Uterus (tissue), 4 donors: ENCODE results near the gene KATNIP. TPM values are rescaled to one million over a fixed set of nuclear protein-coding genes. Genes with fewer than 3 reads are reported as not detected.

Experiments used
- DNase-seq, 2 donors: peaks; one replicate each; pipeline ENCODE4 v3.0.0-alpha.2; 2019 to 2020
- H3K27ac ChIP-seq, 2 donors: fragments of 200-600 bp; sonication (generic); 1 replicate in 1 of 2; 2 replicates in 1 of 2; pipeline ENCODE4 v1.5.1; 2016 to 2018
- H3K27me3 ChIP-seq, 2 donors: fragments of 200-600 bp; sonication (generic); one replicate each; pipeline ENCODE4 v1.5.1; 2018 to 2019; ENCODE audit warnings: control low read depth in 1 of 2
- H3K36me3 ChIP-seq, 2 donors: fragments of 200-600 bp; sonication (generic); one replicate each; pipeline ENCODE4 v1.5.1; 2019; ENCODE audit warnings: control low read depth in 1 of 2
- H3K4me1 ChIP-seq, 2 donors: fragments of 200-600 bp; sonication (generic); one replicate each; pipeline ENCODE4 v1.5.1; 2018 to 2019; ENCODE audit warnings: control low read depth in 1 of 2
- H3K4me3 ChIP-seq, 2 donors: fragments of 200-600 bp; sonication (generic); 1 replicate in 1 of 2; 2 replicates in 1 of 2; pipeline ENCODE4 v1.5.1; 2018 to 2019; ENCODE audit warnings: mild to moderate bottlenecking in 1 of 2
- H3K9me3 ChIP-seq, 2 donors: fragments of 200-600 bp; sonication (generic); one replicate each; pipeline ENCODE4 v1.5.1; 2019; ENCODE audit warnings: control low read depth in 1 of 2
- POLR2A ChIP-seq, 2 donors: fragments of 450-650 bp; IDR thresholded peaks; one replicate each; pipeline ENCODE4 v1.6.1; 2016; ENCODE audit warnings: antibody characterized with exemption in 2 of 2, mild to moderate bottlenecking in 1 of 2, moderate library complexity in 1 of 2
- intact Hi-C: fragments of 100-400 bp; cut with DNase I; formaldehyde crosslinking; loops from one replicate; pipeline ENCODE4 v1.15.1; 2023; ENCODE audit warnings: low total_unique reads
- total RNA-seq, 4 donors: library from RNA; depleted of rRNA in 3 of 4; stranded (reverse); fragments of >200 nt in 3 of 4; gene quantifications; one replicate each; pipeline versions ENCODE4 v1.1.0 to v1.2.4, GENCODE V29; 2014 to 2023
- TF ChIP-seq, protein P1 (sequence below), 4 experiments: fragments of 200-600 bp in 2 of 4; fragments of 450-650 bp in 2 of 4; sonication (generic) in 2 of 4; IDR thresholded peaks; one replicate each; pipeline ENCODE4 v1.5.1; 2016 to 2019; ENCODE audit warnings: antibody characterized with exemption in 4 of 4, mild to moderate bottlenecking in 2 of 4, moderate library complexity in 1 of 4
- donor health status: DM: yes; HTN: yes; CAD: no.

Gene KATNIP
- 10 to 100 TPM; 12.1 to 42.6 (median 23.7) TPM for total RNA-seq

DNA sequence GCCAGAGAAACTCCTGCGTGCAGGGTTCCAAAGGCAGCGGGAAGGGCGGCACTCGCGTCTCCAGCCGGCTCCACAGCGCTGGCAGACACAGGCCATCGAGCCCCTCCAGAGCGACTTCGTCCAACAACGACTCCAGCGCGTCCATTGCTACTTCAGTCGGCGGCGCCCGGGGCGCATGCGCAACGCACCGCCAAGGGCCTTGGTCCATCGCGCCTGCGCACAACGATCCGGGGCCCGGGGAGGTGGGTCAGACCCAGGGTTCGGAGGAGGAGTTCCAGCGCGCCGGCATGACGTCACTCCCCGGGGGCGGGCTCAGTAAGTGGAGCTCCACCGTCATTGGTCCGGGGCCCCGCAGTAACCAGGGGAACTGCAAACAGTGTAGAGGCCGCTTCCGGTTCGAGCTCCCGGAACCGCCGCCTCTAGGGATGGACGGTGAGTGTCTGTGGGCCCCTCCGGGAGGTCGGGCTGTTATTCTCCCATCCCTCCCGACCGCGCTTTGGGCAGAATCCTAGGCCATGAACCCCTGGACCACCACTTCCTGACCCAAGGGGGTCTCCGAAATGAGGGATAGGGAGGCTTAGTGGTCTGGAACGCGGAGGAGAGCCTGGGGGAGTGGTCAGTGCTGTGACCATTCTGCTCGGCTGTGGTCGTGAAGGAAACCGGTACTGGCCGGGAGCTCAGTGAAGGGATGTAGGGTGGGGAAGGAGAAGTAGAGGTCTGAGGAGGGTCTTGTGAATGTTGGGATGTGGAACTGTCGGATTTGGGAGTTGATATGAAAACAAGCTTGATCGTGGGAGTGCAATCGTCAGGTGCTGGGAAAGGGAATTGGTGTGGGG, at the start of gene KATNIP, which contains the start of gene GTF3C1:
KATNIP (plus strand) TSS at position 399 of the 836 bp plus-strand sequence; CDS start at position 426, 27 bp downstream.
GTF3C1 (minus strand) TSS at position 168 of the 836 bp plus-strand sequence; CDS start at position 145, 23 bp downstream.
- DNase-seq = peak; percentile 100
- no peaks in the 10 kb centered on the region for H3K9me3 ChIP-seq
- peak; percentile 76 to 81 for TF ChIP-seq POLR2A (IDR thresholded peaks at IDR 0.05)
- TF ChIP-seq, protein P1, sequence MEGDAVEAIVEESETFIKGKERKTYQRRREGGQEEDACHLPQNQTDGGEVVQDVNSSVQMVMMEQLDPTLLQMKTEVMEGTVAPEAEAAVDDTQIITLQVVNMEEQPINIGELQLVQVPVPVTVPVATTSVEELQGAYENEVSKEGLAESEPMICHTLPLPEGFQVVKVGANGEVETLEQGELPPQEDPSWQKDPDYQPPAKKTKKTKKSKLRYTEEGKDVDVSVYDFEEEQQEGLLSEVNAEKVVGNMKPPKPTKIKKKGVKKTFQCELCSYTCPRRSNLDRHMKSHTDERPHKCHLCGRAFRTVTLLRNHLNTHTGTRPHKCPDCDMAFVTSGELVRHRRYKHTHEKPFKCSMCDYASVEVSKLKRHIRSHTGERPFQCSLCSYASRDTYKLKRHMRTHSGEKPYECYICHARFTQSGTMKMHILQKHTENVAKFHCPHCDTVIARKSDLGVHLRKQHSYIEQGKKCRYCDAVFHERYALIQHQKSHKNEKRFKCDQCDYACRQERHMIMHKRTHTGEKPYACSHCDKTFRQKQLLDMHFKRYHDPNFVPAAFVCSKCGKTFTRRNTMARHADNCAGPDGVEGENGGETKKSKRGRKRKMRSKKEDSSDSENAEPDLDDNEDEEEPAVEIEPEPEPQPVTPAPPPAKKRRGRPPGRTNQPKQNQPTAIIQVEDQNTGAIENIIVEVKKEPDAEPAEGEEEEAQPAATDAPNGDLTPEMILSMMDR (IDR thresholded peaks at IDR 0.05) = peak in 1 of 4 experiments; percentile 6
- peaks cover 3 to 18% of the 10 kb centered on the region in 2 donors for H3K4me1 ChIP-seq
- intact Hi-C loops = no loop called here
- H3K4me3 ChIP-seq = peak within 1 kb of the TSS; percentile 71 to 74
- peak within 1 kb of the TSS; percentile 76 to 83 for H3K27ac ChIP-seq
- H3K27me3 ChIP-seq = no peaks in the 10 kb centered on the region
- H3K36me3 ChIP-seq = no peaks in the 10 kb centered on the region

DNA sequence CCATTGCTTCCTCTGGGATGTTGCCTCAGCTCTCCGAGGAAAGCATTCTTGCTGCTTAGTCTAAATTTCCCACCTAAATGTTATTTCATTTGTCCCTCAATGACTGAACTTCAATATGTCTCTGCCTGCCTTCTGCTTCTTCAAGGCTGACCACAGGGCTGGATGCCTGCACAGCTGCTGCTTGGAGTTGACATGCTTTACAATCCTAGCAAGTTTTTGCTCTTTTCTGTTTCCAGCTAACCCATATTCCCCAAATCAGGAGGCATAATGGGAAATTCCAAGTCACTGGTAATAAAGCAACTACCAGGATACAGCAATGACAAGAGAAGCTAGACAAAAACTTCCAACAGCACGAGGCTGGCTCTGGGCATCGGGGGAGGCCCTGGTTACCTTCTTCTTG, 49.1 kb upstream of the KATNIP start:
- Histone ChIP-seq H3K27ac (no peak overlapping the region), H3K36me3 (no peaks in the 10 kb centered on the region), H3K27me3 (no peaks in the 10 kb centered on the region), H3K9me3 (no peaks in the 10 kb centered on the region), H3K4me3 (no peak overlapping the region), H3K4me1 (no peaks in the 10 kb centered on the region)
- intact Hi-C loops = no loop called here
- DNase-seq = no peak
- TF ChIP-seq POLR2A (IDR thresholded peaks at IDR 0.05) = no peak
- TF ChIP-seq, protein P1 (IDR thresholded peaks at IDR 0.05) = no peak

DNA sequence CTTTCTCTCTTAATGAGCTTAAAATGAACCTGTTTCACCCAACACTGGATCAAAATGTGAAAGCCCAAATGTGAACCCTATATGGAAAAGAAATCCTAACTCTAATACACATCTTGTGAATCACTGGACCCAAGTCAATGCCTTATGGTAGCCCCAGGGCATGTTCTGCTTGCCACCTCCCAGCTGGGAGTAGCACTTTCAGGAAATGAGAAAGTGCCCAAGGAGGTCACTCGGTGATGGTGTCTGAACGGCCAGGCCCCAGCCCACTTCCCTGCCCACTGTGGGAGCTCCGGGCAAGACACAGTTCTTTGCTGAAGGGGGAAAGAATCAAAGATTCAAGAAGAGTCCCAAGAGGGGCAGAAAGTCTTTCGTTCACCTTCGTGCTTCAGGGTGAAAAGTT, 46.3 kb upstream of the KATNIP start:
- intact Hi-C loops = no loop called here
- TF ChIP-seq, protein P1 (IDR thresholded peaks at IDR 0.05) = no peak
- TF ChIP-seq POLR2A (IDR thresholded peaks at IDR 0.05) = no peak
- no peaks in the 10 kb centered on the region for H3K27me3 ChIP-seq

DNA sequence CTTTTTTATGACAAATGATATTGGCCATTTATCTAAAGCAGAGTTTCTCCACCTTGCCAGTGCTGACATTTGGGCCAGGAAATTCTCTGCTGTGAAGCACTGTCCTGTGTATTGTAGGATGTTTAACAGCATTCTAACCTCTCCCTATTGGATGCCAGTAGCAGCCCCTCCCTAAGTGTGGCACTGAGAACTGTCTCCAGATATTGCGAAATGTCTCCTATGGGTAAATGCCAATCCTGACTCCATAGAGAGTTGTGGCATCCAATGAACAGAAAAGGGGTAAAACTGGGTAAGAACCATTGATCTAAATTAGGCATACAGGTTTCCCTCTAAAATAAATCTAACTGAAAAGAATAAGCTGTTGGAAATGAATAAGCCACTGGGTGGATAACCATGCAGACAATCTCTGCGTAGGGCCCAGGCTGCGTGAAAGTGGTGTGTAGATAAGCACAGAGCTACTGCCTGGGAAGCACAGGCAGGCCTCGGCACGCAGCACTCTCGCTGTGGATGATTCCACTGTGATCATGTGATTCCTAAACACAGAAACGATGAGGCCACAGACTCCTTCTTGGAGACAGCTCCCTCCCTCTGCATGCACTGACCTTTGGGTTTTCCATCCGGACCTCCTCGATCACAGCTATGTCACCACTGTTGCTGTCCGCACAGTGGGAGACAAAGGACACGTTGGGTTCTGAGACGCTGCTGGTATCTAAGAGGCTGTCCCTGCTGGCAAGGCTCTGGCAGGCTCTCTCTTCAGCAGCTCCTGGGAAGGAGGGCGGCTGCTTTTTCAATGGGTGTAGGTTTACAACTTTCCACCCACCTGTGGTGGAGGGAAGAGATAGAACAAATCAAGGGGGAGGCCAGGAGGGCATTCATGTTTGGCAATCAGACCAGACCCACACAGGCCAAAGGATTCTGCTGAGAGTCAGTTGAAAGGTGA, 44.4 kb upstream of the KATNIP start:
- DNase-seq = no peak
- Histone ChIP-seq H3K4me3 (no peak overlapping the region), H3K36me3 (no peaks in the 10 kb centered on the region), H3K9me3 (no peaks in the 10 kb centered on the region), H3K4me1 (no peaks in the 10 kb centered on the region), H3K27ac (no peak overlapping the region), H3K27me3 (no peaks in the 10 kb centered on the region)
- TF ChIP-seq, protein P1 (IDR thresholded peaks at IDR 0.05) = no peak
- TF ChIP-seq POLR2A (IDR thresholded peaks at IDR 0.05) = no peak
- intact Hi-C loops = no loop called here

More for the DNA sequence above, 46.3 kb upstream of the KATNIP start:
- H3K27ac ChIP-seq = no peak overlapping the region
- H3K4me1 ChIP-seq = no peaks in the 10 kb centered on the region
- no peak for DNase-seq
- no peaks in the 10 kb centered on the region for H3K9me3 ChIP-seq
- H3K4me3 ChIP-seq = no peak overlapping the region
- no peaks in the 10 kb centered on the region for H3K36me3 ChIP-seq
